Measurements from ENCODE around the gene TRAPPC1. TPM values are rescaled to one million over a fixed set of nuclear protein-coding genes. Genes with fewer than 3 reads are reported as not detected.

Gene TRAPPC1
- total RNA-seq, 1 experiment from 2014 or later: 87.8 TPM

DNA sequence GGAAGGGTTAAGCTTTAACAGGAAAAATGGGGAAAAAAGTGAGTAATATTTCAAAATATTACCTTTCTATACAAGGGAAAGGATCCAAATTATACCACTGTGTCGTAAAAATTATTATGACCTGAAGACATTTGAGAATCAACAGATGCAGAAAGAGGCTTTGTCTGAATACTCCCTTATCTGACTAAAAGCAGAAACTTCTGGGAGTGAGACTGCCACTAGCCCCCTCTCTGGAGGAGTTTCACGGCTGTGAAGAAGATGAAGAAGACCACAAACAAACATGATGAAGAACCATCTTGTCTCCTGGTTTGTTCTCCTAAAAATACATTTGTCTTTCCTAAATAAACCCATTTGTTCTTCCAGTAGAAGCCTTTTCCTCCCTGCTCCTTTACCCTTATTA, 29.7 kb upstream of the TRAPPC1 start:
- no peak overlapping the region for H3K27ac Mint-ChIP-seq (ENCODE audit: unreplicated experiment)
- no peaks in the 10 kb centered on the region for H3K4me1 Mint-ChIP-seq (ENCODE audit: low read depth, unreplicated experiment)
- CTCF ChIA-PET: no interaction called here
- no peak overlapping the region for H3K4me3 Mint-ChIP-seq (ENCODE audit: low read depth, unreplicated experiment)
- intact Hi-C loops (cut with micrococcal nuclease; ENCODE audit: unreplicated experiment): no loop called here
- no peak for TF ChIP-seq CTCF (IDR thresholded peaks at IDR 0.05; ENCODE audit: unreplicated experiment)
- no peaks in the 10 kb centered on the region for H3K9me3 Mint-ChIP-seq (ENCODE audit: low read depth, unreplicated experiment)
- no peak for DNase-seq
- no peaks in the 10 kb centered on the region for H3K36me3 Mint-ChIP-seq (ENCODE audit: insufficient read depth, unreplicated experiment)
- no TSS peak for BruUV-seq (replicated peaks)
- peaks cover 16% of the 10 kb centered on the region for H3K27me3 Mint-ChIP-seq (ENCODE audit: unreplicated experiment)

GRCh38 chr17:7959503-7960253, 27.9 kb upstream of the TRAPPC1 start:
- no TSS peak for BruUV-seq (replicated peaks)
- Mint-ChIP-seq H3K36me3 (ENCODE audit: insufficient read depth, unreplicated experiment) (no peaks in the 10 kb centered on the region), H3K27ac (ENCODE audit: unreplicated experiment) (no peak overlapping the region), H3K4me1 (ENCODE audit: low read depth, unreplicated experiment) (no peaks in the 10 kb centered on the region), H3K9me3 (ENCODE audit: low read depth, unreplicated experiment) (no peaks in the 10 kb centered on the region), H3K4me3 (ENCODE audit: low read depth, unreplicated experiment) (no peak overlapping the region), H3K27me3 (ENCODE audit: unreplicated experiment) (peaks cover 16% of the 10 kb centered on the region)
- DNase-seq: no peak
- intact Hi-C loops (cut with micrococcal nuclease; ENCODE audit: unreplicated experiment): no loop called here
- CTCF ChIA-PET: no interaction called here
- no peak for TF ChIP-seq CTCF (IDR thresholded peaks at IDR 0.05; ENCODE audit: unreplicated experiment)

- no peak for DNase-seq
- CTCF ChIA-PET: interaction anchor here (0.6 kb wide), 1 partner anchor 18 kb away, joined by 4 read pairs; no protein-coding TSS in a partner anchor
- no peak overlapping the region for H3K4me3 Mint-ChIP-seq (ENCODE audit: low read depth, unreplicated experiment)
Observed at GRCh38 chr17:7956228-7956965, 24.7 kb upstream of the TRAPPC1 start.

More at GRCh38 chr17:7956228-7956965, 24.7 kb upstream of the TRAPPC1 start:
- TF ChIP-seq CTCF (IDR thresholded peaks at IDR 0.05; ENCODE audit: unreplicated experiment): no peak
- H3K9me3 Mint-ChIP-seq (ENCODE audit: low read depth, unreplicated experiment): no peaks in the 10 kb centered on the region
- no peaks in the 10 kb centered on the region for H3K4me1 Mint-ChIP-seq (ENCODE audit: low read depth, unreplicated experiment)
- intact Hi-C loops (cut with micrococcal nuclease; ENCODE audit: unreplicated experiment): no loop called here
- no TSS peak for BruUV-seq (replicated peaks)
- H3K27me3 Mint-ChIP-seq (ENCODE audit: unreplicated experiment): peaks cover 16% of the 10 kb centered on the region
- H3K27ac Mint-ChIP-seq (ENCODE audit: unreplicated experiment): no peak overlapping the region
- H3K36me3 Mint-ChIP-seq (ENCODE audit: insufficient read depth, unreplicated experiment): no peaks in the 10 kb centered on the region
